ENCODE data around the gene TCP11L2.

- TF ChIP-seq CTCF (IDR thresholded peaks at IDR 0.05; ENCODE audit: borderline replicate concordance, extremely low read depth, low read length, poor library complexity, severe bottlenecking) (no peak), EZH2 (IDR thresholded peaks at IDR 0.05; ENCODE audit: borderline replicate concordance, low read depth, low read length, severe bottlenecking) (no peak)
These were observed 5.5 kb upstream of the TCP11L2 start for GRCh38 chr12:106297075-106297474.
